SK-N-SH treated with all-trans-retinoic acid at 6 μM for 48 hours (cell line): ENCODE data around the gene RIPOR3.

Source experiments
- ATAC-seq: fragments of 200-7000 bp; cut with Tn5 transposase; 3 replicates; pipeline ENCODE4 v1.9.1; 2020; ENCODE audit warnings: mild to moderate bottlenecking, moderate library complexity
- ARNTL ChIP-seq: fragments of 450-650 bp; formaldehyde crosslinking; IDR thresholded peaks from 2 replicates; pipeline ENCODE4 v1.5.0; 2020; ENCODE audit warnings: low read depth, mild to moderate bottlenecking, moderate library complexity, borderline replicate concordance
- BACH2 ChIP-seq: fragments of 250-450 bp; sonication (Bioruptor Pico); IDR thresholded peaks from 2 replicates; pipeline ENCODE4 v1.9.0; 2021; ENCODE audit warnings: mild to moderate bottlenecking, borderline replicate concordance
- CSDC2 ChIP-seq: fragments of 250-450 bp; sonication (Bioruptor Pico); IDR thresholded peaks from 2 replicates; pipeline ENCODE4 v1.5.0; 2020; ENCODE audit warnings: mild to moderate bottlenecking, moderate library complexity
- CSRNP3 ChIP-seq: fragments of 250-450 bp; sonication (Bioruptor Pico); IDR thresholded peaks from 2 replicates; pipeline ENCODE4 v1.5.1; 2021; ENCODE audit warnings: mild to moderate bottlenecking, moderate library complexity
- GLIS3 ChIP-seq: fragments of 250-450 bp; sonication (Bioruptor Pico); IDR thresholded peaks from 2 replicates; pipeline ENCODE4 v1.5.0; 2020; ENCODE audit warnings: mild to moderate bottlenecking, moderate library complexity
- ISL1 ChIP-seq: fragments of 250-450 bp; sonication (Bioruptor Pico); IDR thresholded peaks from 2 replicates; pipeline ENCODE4 v2.1.2; 2022; ENCODE audit warnings: mild to moderate bottlenecking, moderate library complexity
- OSR1 ChIP-seq: fragments of 250-450 bp; sonication (Bioruptor Pico); IDR thresholded peaks from 2 replicates; pipeline ENCODE4 v1.8.0; 2022; ENCODE audit warnings: moderate library complexity, mild to moderate bottlenecking, inconsistent platforms
- POU6F1 ChIP-seq: fragments of 250-450 bp; sonication (Bioruptor Pico); IDR thresholded peaks from 2 replicates; pipeline ENCODE4 v1.8.0; 2021; ENCODE audit warnings: low read depth, mild to moderate bottlenecking, moderate library complexity, borderline replicate concordance
- PPARA ChIP-seq: fragments of 250-450 bp; sonication (Bioruptor Pico); IDR thresholded peaks from 2 replicates; pipeline ENCODE4 v1.5.0; 2020; ENCODE audit warnings: mild to moderate bottlenecking, borderline replicate concordance
- RARB ChIP-seq: fragments of 250-450 bp; sonication (Bioruptor Pico); IDR thresholded peaks from 2 replicates; pipeline ENCODE4 v1.8.0; 2021; ENCODE audit warnings: mild to moderate bottlenecking, moderate library complexity
- TOX ChIP-seq: fragments of 250-450 bp; sonication (Bioruptor Pico); IDR thresholded peaks from 2 replicates; pipeline ENCODE4 v1.8.0; 2021; ENCODE audit warnings: mild to moderate bottlenecking, moderate library complexity, borderline replicate concordance
- TSHZ2 ChIP-seq: fragments of 250-450 bp; sonication (Bioruptor Pico); IDR thresholded peaks from 2 replicates; pipeline ENCODE4 v1.5.0; 2020; ENCODE audit warnings: mild to moderate bottlenecking, moderate library complexity
- ZC3H10 ChIP-seq: fragments of 250-450 bp; sonication (Bioruptor Pico); IDR thresholded peaks from 2 replicates; pipeline ENCODE4 v1.5.1; 2021; ENCODE audit warnings: mild to moderate bottlenecking, moderate library complexity
- ZFP3 ChIP-seq: fragments of 250-450 bp; sonication (Bioruptor Pico); IDR thresholded peaks from 2 replicates; pipeline ENCODE4 v1.5.0; 2020; ENCODE audit warnings: mild to moderate bottlenecking, moderate library complexity
- ZFP30 ChIP-seq: fragments of 450-650 bp; formaldehyde crosslinking; IDR thresholded peaks from 2 replicates; pipeline ENCODE4 v1.5.0; 2022; ENCODE audit warnings: mild to moderate bottlenecking, moderate library complexity
- ZNF565 ChIP-seq: fragments of 450-650 bp; formaldehyde crosslinking; conservative IDR thresholded peaks from 2 replicates; pipeline ENCODE4 v1.5.0; 2020; ENCODE audit warnings: low read depth, mild to moderate bottlenecking, moderate library complexity
- ZNF70 ChIP-seq: fragments of 450-650 bp; formaldehyde crosslinking; IDR thresholded peaks from 2 replicates; pipeline ENCODE4 v1.5.0; 2020; ENCODE audit warnings: mild to moderate bottlenecking, moderate library complexity
- ZNF8 ChIP-seq: fragments of 450-650 bp; formaldehyde crosslinking; IDR thresholded peaks from 2 replicates; pipeline ENCODE4 v1.5.0; 2020; ENCODE audit warnings: mild to moderate bottlenecking, moderate library complexity
- TF ChIP-seq, protein P1 (sequence below): fragments of 250-450 bp; sonication (Bioruptor Pico); IDR thresholded peaks from 2 replicates; pipeline ENCODE4 v1.8.0; 2020; ENCODE audit warnings: mild to moderate bottlenecking, moderate library complexity, borderline replicate concordance

Gene RIPOR3

DNA sequence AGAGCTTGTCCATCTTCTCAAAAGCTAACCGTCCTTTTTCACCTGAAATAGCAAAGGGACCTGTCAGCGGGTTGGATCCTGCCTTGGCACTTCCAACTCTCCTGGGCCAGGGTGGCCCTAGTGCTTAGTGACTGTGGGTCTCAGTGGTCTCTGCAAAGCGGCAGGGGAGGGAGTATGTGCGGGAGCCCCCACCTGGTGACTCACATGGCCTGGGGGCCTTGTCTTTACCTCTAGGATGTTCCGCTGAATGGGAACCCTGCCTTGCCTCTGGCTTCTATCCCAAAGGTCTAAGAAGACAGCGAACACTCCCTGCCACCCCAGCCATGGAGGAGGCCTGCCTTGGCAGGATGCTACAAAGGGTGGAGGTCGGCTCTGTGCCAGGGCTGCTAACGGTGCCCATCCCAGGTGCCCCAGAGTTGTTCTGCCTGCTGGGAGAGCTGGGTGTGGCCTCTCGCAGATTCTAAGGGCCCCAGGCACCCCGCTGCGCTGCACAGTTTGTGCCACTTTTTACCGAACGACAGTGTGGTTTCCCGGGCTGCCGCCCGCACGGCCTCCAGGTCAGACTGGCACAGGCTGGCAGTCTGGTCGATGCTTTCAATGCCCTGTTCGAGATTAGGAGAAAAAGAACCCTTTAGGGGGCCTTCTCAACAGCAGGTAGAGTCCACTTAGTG, 103.9 kb downstream of the RIPOR3 start:
- TF ChIP-seq BACH2 (no peak), ZFP30 (no peak)
- no peak; the same call in 2 of the 3 replicates for ATAC-seq

GRCh38 chr20:50586531-50587232, 104.7 kb downstream of the RIPOR3 start:
- TF ChIP-seq TOX = no peak
- TF ChIP-seq GLIS3 = no peak
- no peak for TF ChIP-seq TSHZ2 (CRISPR knock-in tag)
- no peak for TF ChIP-seq PPARA (CRISPR knock-in tag)
- no peak for TF ChIP-seq ISL1
- no peak for TF ChIP-seq ZFP30
- TF ChIP-seq CSRNP3 = no peak
- TF ChIP-seq, all 23 proteins: peak for 0
- no peak for ATAC-seq

DNA sequence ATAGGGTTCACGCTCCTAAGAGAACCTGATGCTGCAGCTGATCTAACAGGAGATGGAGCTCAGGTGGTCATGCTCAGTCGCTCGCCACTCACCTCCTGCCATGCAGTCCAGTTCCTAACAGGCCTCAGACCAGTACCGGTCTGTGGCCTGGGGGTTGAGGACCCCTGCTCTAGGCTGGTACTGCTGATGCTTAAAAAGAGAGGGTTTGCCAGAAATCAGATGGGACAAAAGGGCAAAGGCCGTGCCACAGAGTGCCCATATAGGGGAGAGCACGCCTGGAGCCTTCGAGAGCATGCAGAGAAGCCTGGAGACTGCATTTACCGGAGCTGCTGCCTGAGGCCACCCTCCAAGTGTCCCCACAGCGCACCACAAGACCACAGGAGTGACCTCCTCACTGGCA, 105.7 kb downstream of the RIPOR3 start:
- no peak for TF ChIP-seq POU6F1 (CRISPR knock-in tag)
- TF ChIP-seq TOX = no peak
- no peak for TF ChIP-seq CSDC2
- TF ChIP-seq PPARA (CRISPR knock-in tag) = no peak
- no peak for TF ChIP-seq ZC3H10 (CRISPR knock-in tag)
- no peak for TF ChIP-seq ZNF8
- TF ChIP-seq ZNF565 (CRISPR knock-in tag) = no peak
- no peak for TF ChIP-seq ISL1
- no peak for TF ChIP-seq ARNTL (CRISPR knock-in tag)
- TF ChIP-seq OSR1 = no peak
- no peak for TF ChIP-seq ZNF70 (CRISPR knock-in tag)
- TF ChIP-seq BACH2 = no peak
- no peak for ATAC-seq

DNA sequence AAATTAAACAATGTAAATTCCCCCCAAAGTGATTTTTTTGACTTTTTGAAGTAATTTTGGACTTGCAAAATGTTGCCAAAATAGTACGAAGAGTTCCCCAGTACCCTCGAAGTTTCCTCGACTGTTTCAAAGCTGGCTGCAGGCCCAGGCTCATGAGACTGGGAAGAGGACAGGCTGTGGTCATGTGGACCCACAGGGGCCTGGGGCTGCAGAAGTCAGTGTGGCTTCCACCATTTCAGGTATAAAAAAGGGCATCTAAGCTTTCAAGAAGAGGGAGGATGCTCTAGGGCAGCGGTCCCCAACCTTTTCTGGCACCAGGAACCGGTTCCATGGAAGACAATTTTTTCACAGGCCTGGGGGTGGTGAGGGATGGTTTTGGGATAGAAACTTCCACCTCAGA, 106.1 kb downstream of the RIPOR3 start:
- no peak for TF ChIP-seq ZFP30
- TF ChIP-seq, protein P1, sequence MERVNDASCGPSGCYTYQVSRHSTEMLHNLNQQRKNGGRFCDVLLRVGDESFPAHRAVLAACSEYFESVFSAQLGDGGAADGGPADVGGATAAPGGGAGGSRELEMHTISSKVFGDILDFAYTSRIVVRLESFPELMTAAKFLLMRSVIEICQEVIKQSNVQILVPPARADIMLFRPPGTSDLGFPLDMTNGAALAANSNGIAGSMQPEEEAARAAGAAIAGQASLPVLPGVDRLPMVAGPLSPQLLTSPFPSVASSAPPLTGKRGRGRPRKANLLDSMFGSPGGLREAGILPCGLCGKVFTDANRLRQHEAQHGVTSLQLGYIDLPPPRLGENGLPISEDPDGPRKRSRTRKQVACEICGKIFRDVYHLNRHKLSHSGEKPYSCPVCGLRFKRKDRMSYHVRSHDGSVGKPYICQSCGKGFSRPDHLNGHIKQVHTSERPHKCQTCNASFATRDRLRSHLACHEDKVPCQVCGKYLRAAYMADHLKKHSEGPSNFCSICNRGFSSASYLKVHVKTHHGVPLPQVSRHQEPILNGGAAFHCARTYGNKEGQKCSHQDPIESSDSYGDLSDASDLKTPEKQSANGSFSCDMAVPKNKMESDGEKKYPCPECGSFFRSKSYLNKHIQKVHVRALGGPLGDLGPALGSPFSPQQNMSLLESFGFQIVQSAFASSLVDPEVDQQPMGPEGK = no peak
- TF ChIP-seq ARNTL (CRISPR knock-in tag) = no peak
- no peak for TF ChIP-seq ZC3H10 (CRISPR knock-in tag)
- no peak for TF ChIP-seq RARB (CRISPR knock-in tag)
- no peak for TF ChIP-seq CSDC2
- no peak for TF ChIP-seq ISL1
- no peak for TF ChIP-seq TOX
- TF ChIP-seq ZFP3 (CRISPR knock-in tag) = no peak
- no peak for TF ChIP-seq ZNF70 (CRISPR knock-in tag)
- TF ChIP-seq TSHZ2 (CRISPR knock-in tag) = no peak
- no peak for TF ChIP-seq ZNF565 (CRISPR knock-in tag)
- TF ChIP-seq, all 23 proteins: peak for 0
- ATAC-seq = no peak
